ENCODE measurements around the gene DPP6.

The DPP6 gene

GRCh38 chr7:154774303-154774969 is 722.2 kb downstream of the DPP6 start:
- H3K4me3 ChIP-seq (ENCODE audit: control insufficient read depth, low read depth, low read length): no peak overlapping the region
- no peak for TF ChIP-seq CTCF (conservative IDR thresholded peaks at IDR 0.05; ENCODE audit: control insufficient read depth, insufficient read depth, low read depth, low read length)
- DNase-seq (ENCODE audit: low read depth): no peak

GRCh38 chr7:154775681-154776080 is 723.5 kb downstream of the DPP6 start:
- H3K4me3 ChIP-seq (ENCODE audit: control insufficient read depth, low read depth, low read length): no peak overlapping the region
- no peak for TF ChIP-seq CTCF (conservative IDR thresholded peaks at IDR 0.05; ENCODE audit: control insufficient read depth, insufficient read depth, low read depth, low read length)
- no peak for DNase-seq (ENCODE audit: low read depth)

GRCh38 chr7:154776350-154776749 is 724.2 kb downstream of the DPP6 start:
- DNase-seq (ENCODE audit: low read depth): no peak
- no peak overlapping the region for H3K4me3 ChIP-seq (ENCODE audit: control insufficient read depth, low read depth, low read length)
- TF ChIP-seq CTCF (conservative IDR thresholded peaks at IDR 0.05; ENCODE audit: control insufficient read depth, insufficient read depth, low read depth, low read length): no peak

- no peak for TF ChIP-seq CTCF (conservative IDR thresholded peaks at IDR 0.05; ENCODE audit: control insufficient read depth, insufficient read depth, low read depth, low read length)
- no peak overlapping the region for H3K4me3 ChIP-seq (ENCODE audit: control insufficient read depth, low read depth, low read length)
- no peak for DNase-seq (ENCODE audit: low read depth)
Observed at GRCh38 chr7:154777023-154777422, 724.8 kb downstream of the DPP6 start.

- TF ChIP-seq CTCF (conservative IDR thresholded peaks at IDR 0.05; ENCODE audit: control insufficient read depth, insufficient read depth, low read depth, low read length): no peak
- no peak for DNase-seq (ENCODE audit: low read depth)
- no peak overlapping the region for H3K4me3 ChIP-seq (ENCODE audit: control insufficient read depth, low read depth, low read length)
Observed at GRCh38 chr7:154777489-154777888, 725.3 kb downstream of the DPP6 start.

GRCh38 chr7:154777908-154778307 is 725.7 kb downstream of the DPP6 start:
- no peak overlapping the region for H3K4me3 ChIP-seq (ENCODE audit: control insufficient read depth, low read depth, low read length)
- DNase-seq (ENCODE audit: low read depth): no peak
- TF ChIP-seq CTCF (conservative IDR thresholded peaks at IDR 0.05; ENCODE audit: control insufficient read depth, insufficient read depth, low read depth, low read length): no peak

Data from fibroblast of mammary gland (primary cell).